Nephron progenitor cell (in vitro differentiated cells): ENCODE data around the gene IGDCC3.
"Not testable (repeated sequence)": the region's sequence is repeated elsewhere in the genome, so short reads cannot be mapped to it uniquely, and the experiment has no call there.

Experiments used
- DNase-seq: peaks from one replicate; pipeline ENCODE4 v3.0.0; 2021
- H3K27ac Mint-ChIP-seq: 2 replicates; pipeline ENCODE4 v1.8.0; 2021; ENCODE audit warnings: mild to moderate bottlenecking, moderate library complexity, mixed read lengths
- H3K27me3 Mint-ChIP-seq: 2 replicates; pipeline ENCODE4 v1.8.0; 2021; ENCODE audit warnings: mild to moderate bottlenecking, low read depth, mixed read lengths; ENCODE audit not compliant: poor library complexity
- H3K36me3 Mint-ChIP-seq: 2 replicates; pipeline ENCODE4 v1.8.0; 2021; ENCODE audit warnings: low read depth, mixed read lengths
- H3K4me1 Mint-ChIP-seq: 2 replicates; pipeline ENCODE4 v1.8.0; 2021; ENCODE audit warnings: mixed read lengths
- H3K4me3 Mint-ChIP-seq: 2 replicates; pipeline ENCODE4 v1.8.0; 2021; ENCODE audit warnings: mild to moderate bottlenecking, moderate library complexity, mixed read lengths
- H3K9me3 Mint-ChIP-seq: 2 replicates; pipeline ENCODE4 v1.8.0; 2021; ENCODE audit warnings: mild to moderate bottlenecking, moderate library complexity, mixed read lengths
- CTCF ChIP-seq: fragments of 200-600 bp; sonication (generic); IDR thresholded peaks from 2 replicates; pipeline ENCODE4 v1.5.0; 2021; ENCODE audit warnings: antibody characterized with exemption

Gene IGDCC3

GRCh38 chr15:65402961-65403360 is 25.2 kb upstream of the IGDCC3 start:
- DNase-seq: no peak
- Mint-ChIP-seq H3K4me3 (no peak overlapping the region), H3K4me1 (peaks cover 53% of the 10 kb centered on the region), H3K36me3 (peaks cover 25% of the 10 kb centered on the region), H3K9me3 (no peaks in the 10 kb centered on the region), H3K27ac (no peak overlapping the region), H3K27me3 (peaks cover 29% of the 10 kb centered on the region)
- TF ChIP-seq CTCF: no peak

GRCh38 chr15:65401611-65402240 is 23.9 kb upstream of the IGDCC3 start:
- H3K4me1 Mint-ChIP-seq: peaks cover 53% of the 10 kb centered on the region
- H3K27ac Mint-ChIP-seq: no peak overlapping the region
- peaks cover 42% of the 10 kb centered on the region for H3K27me3 Mint-ChIP-seq

GRCh38 chr15:65400760-65401610 is 23.2 kb upstream of the IGDCC3 start:
- Mint-ChIP-seq H3K36me3 (peaks cover 34% of the 10 kb centered on the region), H3K27ac (peak overlapping the region; percentile 87), H3K4me3 (no peak overlapping the region), H3K4me1 (peaks cover 53% of the 10 kb centered on the region), H3K9me3 (no peaks in the 10 kb centered on the region), H3K27me3 (peaks cover 49% of the 10 kb centered on the region)
- DNase-seq: peak; percentile 81
- TF ChIP-seq CTCF: peak; percentile 49

More at GRCh38 chr15:65401611-65402240, 23.9 kb upstream of the IGDCC3 start:
- Mint-ChIP-seq H3K4me3 (no peak overlapping the region), H3K9me3 (no peaks in the 10 kb centered on the region), H3K36me3 (peaks cover 34% of the 10 kb centered on the region)
- no peak for TF ChIP-seq CTCF
- DNase-seq: no peak

- Mint-ChIP-seq H3K27ac (no peak overlapping the region), H3K27me3 (peaks cover 58% of the 10 kb centered on the region), H3K4me1 (peaks cover 49% of the 10 kb centered on the region), H3K36me3 (peaks cover 40% of the 10 kb centered on the region), H3K9me3 (no peaks in the 10 kb centered on the region), H3K4me3 (no peak overlapping the region)
- DNase-seq: no peak
- no peak for TF ChIP-seq CTCF
Observed at GRCh38 chr15:65399997-65400396, 22.2 kb upstream of the IGDCC3 start.

GRCh38 chr15:65399001-65399706 is 21.4 kb upstream of the IGDCC3 start:
- Mint-ChIP-seq H3K9me3 (no peaks in the 10 kb centered on the region), H3K27ac (no peak overlapping the region), H3K4me3 (no peak overlapping the region), H3K36me3 (peaks cover 49% of the 10 kb centered on the region), H3K4me1 (peaks cover 41% of the 10 kb centered on the region), H3K27me3 (peaks cover 66% of the 10 kb centered on the region)
- TF ChIP-seq CTCF: no peak
- DNase-seq: no peak

- H3K27me3 Mint-ChIP-seq: peaks cover 67% of the 10 kb centered on the region
Observed at GRCh38 chr15:65398486-65398885, 20.7 kb upstream of the IGDCC3 start.

More at GRCh38 chr15:65398486-65398885, 20.7 kb upstream of the IGDCC3 start:
- Mint-ChIP-seq H3K4me1 (peaks cover 34% of the 10 kb centered on the region), H3K36me3 (peaks cover 55% of the 10 kb centered on the region)
- not testable (repeated sequence) for DNase-seq, H3K9me3 Mint-ChIP-seq, H3K4me3 Mint-ChIP-seq, H3K27ac Mint-ChIP-seq
